ENCODE data around the gene PLBD2. TPM values are rescaled to one million over a fixed set of nuclear protein-coding genes. Genes with fewer than 3 reads are reported as not detected.

The PLBD2 gene
- total RNA-seq, 1 donor from 2014 or later = 102 TPM

DNA sequence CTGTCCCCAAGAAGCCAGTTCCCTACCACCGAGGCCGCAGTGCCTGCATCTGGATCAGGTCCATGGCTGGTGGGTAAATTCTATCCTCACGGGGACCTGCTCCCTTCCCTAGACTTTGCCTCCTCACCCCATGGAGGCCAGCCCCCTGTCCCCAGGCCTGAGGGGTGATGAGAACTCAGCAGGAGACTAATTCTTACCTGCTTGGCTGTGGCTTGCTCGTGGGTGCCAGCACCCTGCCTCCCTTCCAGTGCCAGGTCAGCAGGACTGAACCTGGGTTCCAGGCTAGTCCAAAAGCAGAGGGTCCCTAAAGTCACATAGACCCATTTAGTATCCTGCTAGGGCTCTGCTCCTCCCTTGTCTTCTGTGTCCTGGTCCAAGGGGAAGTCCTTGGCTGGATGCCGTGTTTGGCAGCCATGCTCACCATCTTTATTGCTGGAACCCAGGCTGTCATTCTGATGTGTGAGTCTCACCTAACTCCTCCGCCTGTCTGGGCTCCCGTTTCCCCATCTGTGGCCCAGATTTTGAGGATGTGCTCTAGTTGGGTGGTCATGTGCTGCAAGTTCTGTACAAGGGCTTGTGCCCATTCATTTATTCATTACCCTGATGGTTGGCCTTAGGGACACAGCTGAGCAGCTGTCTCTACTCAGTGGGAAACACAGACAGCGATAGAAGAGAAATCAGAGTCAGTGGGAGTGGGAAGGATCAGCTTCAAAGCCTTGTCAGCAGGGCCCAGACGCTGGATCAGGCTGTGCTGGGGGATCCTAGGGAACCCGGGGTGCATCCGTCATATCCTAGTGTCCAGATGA lies 949 bp downstream of the PLBD2 start:
- peaks cover 2% of the 10 kb centered on the region for H3K36me3 Mint-ChIP-seq (ENCODE audit: low read depth)
- H3K9me3 Mint-ChIP-seq (ENCODE audit: low read depth) = no peaks in the 10 kb centered on the region
- peaks cover 18% of the 10 kb centered on the region for H3K4me1 Mint-ChIP-seq (ENCODE audit: low read depth)
- TF ChIP-seq, protein P1, sequence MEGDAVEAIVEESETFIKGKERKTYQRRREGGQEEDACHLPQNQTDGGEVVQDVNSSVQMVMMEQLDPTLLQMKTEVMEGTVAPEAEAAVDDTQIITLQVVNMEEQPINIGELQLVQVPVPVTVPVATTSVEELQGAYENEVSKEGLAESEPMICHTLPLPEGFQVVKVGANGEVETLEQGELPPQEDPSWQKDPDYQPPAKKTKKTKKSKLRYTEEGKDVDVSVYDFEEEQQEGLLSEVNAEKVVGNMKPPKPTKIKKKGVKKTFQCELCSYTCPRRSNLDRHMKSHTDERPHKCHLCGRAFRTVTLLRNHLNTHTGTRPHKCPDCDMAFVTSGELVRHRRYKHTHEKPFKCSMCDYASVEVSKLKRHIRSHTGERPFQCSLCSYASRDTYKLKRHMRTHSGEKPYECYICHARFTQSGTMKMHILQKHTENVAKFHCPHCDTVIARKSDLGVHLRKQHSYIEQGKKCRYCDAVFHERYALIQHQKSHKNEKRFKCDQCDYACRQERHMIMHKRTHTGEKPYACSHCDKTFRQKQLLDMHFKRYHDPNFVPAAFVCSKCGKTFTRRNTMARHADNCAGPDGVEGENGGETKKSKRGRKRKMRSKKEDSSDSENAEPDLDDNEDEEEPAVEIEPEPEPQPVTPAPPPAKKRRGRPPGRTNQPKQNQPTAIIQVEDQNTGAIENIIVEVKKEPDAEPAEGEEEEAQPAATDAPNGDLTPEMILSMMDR (IDR thresholded peaks at IDR 0.05) = no peak
- no peak for DNase-seq (ENCODE audit: low spot score)
- peak overlapping the region; percentile 84 for H3K4me3 Mint-ChIP-seq (ENCODE audit: unreplicated experiment)
- no peaks in the 10 kb centered on the region for H3K27me3 Mint-ChIP-seq (ENCODE audit: low read depth)
- H3K27ac Mint-ChIP-seq (ENCODE audit: unreplicated experiment) = peak overlapping the region; percentile 84

GRCh38 chr12:113359939-113360748 lies 1.8 kb downstream of the PLBD2 start:
- TF ChIP-seq, protein P1 (IDR thresholded peaks at IDR 0.05) = peak; percentile 55
- peaks cover 2% of the 10 kb centered on the region for H3K36me3 Mint-ChIP-seq (ENCODE audit: low read depth)
- H3K27me3 Mint-ChIP-seq (ENCODE audit: low read depth) = no peaks in the 10 kb centered on the region
- H3K4me1 Mint-ChIP-seq (ENCODE audit: low read depth) = peaks cover 18% of the 10 kb centered on the region
- no peak for DNase-seq (ENCODE audit: low spot score)
- no peak overlapping the region for H3K27ac Mint-ChIP-seq (ENCODE audit: unreplicated experiment)
- no peaks in the 10 kb centered on the region for H3K9me3 Mint-ChIP-seq (ENCODE audit: low read depth)
- peak overlapping the region; percentile 84 for H3K4me3 Mint-ChIP-seq (ENCODE audit: unreplicated experiment)

DNA sequence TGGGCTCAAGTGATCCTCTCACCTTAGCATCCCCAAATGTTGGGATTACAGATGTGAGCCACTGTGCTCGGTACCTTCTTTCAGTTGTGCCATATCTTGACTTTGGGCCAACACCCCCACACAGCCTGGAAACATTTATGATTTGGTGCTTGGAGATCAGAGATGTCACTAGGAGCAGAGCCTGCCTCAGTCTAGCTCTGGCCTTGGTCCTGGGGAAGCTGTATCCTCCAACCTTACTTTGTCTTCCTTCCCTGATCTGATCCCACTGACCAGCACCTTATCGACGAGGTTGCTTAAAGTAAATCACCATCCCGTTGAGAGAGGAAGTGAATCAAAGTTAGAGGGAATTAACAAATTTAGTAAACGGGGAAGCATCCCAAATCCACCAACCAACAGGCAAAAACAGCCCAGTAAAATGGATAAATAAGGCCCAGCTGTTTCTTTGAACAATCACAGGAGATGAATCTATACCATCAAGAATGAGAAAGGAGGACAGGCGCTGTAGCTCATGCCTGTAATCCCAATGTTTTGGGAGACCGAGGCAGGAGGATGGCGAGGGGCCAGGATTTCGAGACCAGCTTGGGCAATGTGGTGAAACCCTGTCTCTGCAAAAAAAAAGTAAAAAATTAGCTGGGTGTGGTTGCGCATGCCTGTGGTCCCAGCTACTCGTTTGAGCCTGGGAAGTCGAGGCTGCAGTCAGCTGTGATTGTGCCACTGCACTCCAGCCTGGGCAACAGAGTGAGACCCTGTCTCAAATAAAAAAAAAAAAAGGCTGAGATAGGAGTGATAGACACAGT lies 3.4 kb downstream of the PLBD2 start:
- TF ChIP-seq, protein P1 (IDR thresholded peaks at IDR 0.05) = no peak
- H3K36me3 Mint-ChIP-seq (ENCODE audit: low read depth) = peaks cover 2% of the 10 kb centered on the region
- no peaks in the 10 kb centered on the region for H3K9me3 Mint-ChIP-seq (ENCODE audit: low read depth)
- no peak overlapping the region for H3K4me3 Mint-ChIP-seq (ENCODE audit: unreplicated experiment)
- no peak overlapping the region for H3K27ac Mint-ChIP-seq (ENCODE audit: unreplicated experiment)
- H3K27me3 Mint-ChIP-seq (ENCODE audit: low read depth) = no peaks in the 10 kb centered on the region
- peaks cover 20% of the 10 kb centered on the region for H3K4me1 Mint-ChIP-seq (ENCODE audit: low read depth)
- no peak for DNase-seq (ENCODE audit: low spot score)

DNA sequence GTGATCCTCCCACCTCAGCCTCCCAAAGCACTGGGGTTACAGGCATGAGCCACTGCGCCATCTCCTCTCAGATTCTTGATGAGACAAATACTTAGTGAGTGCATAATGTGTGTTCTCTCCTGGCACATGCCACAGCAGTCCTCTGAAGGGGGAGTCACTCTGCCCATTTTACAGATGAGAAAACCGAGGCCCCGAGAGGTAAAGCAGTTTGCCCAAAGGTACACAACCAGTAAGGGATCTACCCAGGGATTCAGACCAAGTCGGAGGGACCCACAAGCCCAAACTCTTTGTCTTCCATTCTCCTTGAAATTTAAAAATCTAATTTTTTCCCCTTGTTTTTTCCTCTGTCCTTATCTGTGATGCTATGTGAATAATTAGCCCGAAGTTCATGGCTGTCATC lies 6.3 kb downstream of the PLBD2 start:
- Mint-ChIP-seq H3K27ac (ENCODE audit: unreplicated experiment) (no peak overlapping the region), H3K27me3 (ENCODE audit: low read depth) (no peaks in the 10 kb centered on the region), H3K4me3 (ENCODE audit: unreplicated experiment) (no peak overlapping the region), H3K36me3 (ENCODE audit: low read depth) (peaks cover 4% of the 10 kb centered on the region), H3K4me1 (ENCODE audit: low read depth) (peaks cover 16% of the 10 kb centered on the region), H3K9me3 (ENCODE audit: low read depth) (no peaks in the 10 kb centered on the region)
- DNase-seq (ENCODE audit: low spot score) = no peak
- TF ChIP-seq, protein P1 (IDR thresholded peaks at IDR 0.05) = no peak

Measured in chondrocyte (in vitro differentiated cells).